Fibroblast of mammary gland (primary cell): ENCODE measurements around the gene NSUN5.
A peak's percentile ranks its signal among the peaks of the same experiment; 100 is the strongest.
"Not testable (repeated sequence)": the region's sequence is repeated elsewhere in the genome, so short reads cannot be mapped to it uniquely, and the experiment has no call there.

Experiments used
- DNase-seq: peaks from one replicate; pipeline ENCODE4 v3.0.0-alpha.2; 2010; ENCODE audit warnings: low read depth
- H3K4me3 ChIP-seq: 2 replicates; pipeline ENCODE4 v1.5.1; 2011; ENCODE audit warnings: low read depth, mild to moderate bottlenecking, low read length, moderate library complexity; ENCODE audit not compliant: control insufficient read depth
- CTCF ChIP-seq: conservative IDR thresholded peaks from 2 replicates; pipeline ENCODE4 v1.5.1; 2011; ENCODE audit warnings: low read depth, low read length, inconsistent platforms; ENCODE audit not compliant: control insufficient read depth, insufficient read depth

NSUN5 gene

GRCh38 chr7:73341877-73342276 lies 33.3 kb upstream of the NSUN5 start:
- DNase-seq: peak; percentile 88
- H3K4me3 ChIP-seq: no peak overlapping the region
- no peak for TF ChIP-seq CTCF

DNA sequence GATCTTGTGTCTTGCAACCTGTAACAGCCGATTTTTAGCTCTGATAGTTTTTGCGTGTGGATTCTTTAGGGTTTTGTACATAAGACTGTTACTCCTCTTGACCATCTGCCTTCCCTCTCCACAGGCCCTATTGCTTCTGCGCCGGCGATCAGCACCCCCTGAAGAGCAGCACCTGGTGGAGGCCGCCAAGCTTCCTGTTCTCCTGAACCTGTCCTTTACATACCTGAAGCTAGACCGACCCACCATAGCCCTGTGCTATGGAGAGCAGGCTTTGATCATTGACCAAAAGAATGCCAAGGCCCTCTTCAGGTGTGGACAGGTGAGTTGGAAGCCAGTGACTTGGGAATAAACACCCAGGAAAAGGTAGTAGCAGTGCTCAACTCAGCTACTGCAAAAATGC lies 31.9 kb upstream of the NSUN5 start:
- H3K4me3 ChIP-seq: no peak overlapping the region
- no peak for TF ChIP-seq CTCF
- DNase-seq: no peak

GRCh38 chr7:73338321-73338720 lies 29.7 kb upstream of the NSUN5 start:
- DNase-seq: peak; percentile 10
- H3K4me3 ChIP-seq: no peak overlapping the region
- TF ChIP-seq CTCF: no peak

DNA sequence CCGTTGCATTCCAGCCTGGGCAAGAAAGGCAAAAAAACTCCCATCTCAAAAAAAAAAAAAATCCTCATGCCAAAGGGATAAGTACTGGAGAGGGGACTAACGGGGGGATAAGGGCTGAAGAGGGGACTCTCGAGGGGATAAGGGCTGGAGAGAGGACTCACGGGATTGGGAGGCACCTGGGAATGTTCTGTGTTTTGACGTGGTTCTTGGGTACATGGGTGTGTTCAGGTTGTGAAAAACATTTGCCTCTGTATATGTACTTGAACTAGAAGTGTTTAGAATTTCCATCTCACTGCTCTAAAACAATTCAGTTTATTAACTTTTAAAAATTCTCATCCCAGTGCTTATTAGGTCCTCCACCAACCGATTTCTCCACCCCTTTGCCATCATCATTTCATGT lies 23.8 kb upstream of the NSUN5 start:
- H3K4me3 ChIP-seq: no peak overlapping the region
- TF ChIP-seq CTCF: no peak
- no peak for DNase-seq

- TF ChIP-seq CTCF: no peak
- no peak overlapping the region for H3K4me3 ChIP-seq
- no peak for DNase-seq
Observed at GRCh38 chr7:73330772-73331171, 22.1 kb upstream of the NSUN5 start.

DNA sequence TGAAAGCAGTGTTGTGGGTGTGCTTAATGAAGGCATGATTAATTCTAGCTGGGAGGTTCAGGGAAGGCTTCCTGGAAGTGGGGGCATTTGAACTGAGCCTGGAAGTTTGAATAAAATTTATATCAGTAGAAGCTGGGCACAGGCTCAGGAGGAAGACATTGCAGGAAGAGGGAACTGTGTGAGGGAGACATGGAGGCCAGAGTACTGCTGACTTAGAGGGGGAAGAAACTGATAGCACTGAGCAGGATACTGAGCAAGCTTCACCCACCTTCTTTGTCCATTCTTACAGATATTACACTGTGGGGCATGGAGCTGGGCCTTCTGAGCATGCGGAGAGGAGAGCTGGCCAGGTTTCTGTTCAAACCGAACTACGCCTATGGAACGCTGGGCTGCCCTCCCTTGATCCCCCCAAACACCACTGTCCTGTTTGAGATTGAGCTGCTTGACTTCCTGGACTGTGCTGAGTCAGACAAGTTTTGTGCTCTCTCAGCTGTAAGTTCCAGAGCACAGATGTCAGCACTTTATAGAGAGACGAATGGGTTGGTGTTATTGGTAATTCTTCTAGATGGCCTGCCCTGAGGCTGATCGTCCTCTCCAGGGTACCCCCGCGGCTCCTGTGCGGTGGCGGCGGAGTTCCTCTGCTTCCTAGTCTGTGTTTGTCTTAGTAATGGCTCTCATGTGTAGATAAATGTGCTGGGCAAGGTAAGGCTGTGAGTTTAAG lies 21.4 kb upstream of the NSUN5 start:
- TF ChIP-seq CTCF: no peak
- H3K4me3 ChIP-seq: no peak overlapping the region
- DNase-seq: peak; percentile 37

GRCh38 chr7:73328696-73329095 lies 20.1 kb upstream of the NSUN5 start:
- TF ChIP-seq CTCF: no peak
- no peak for DNase-seq
- no peak overlapping the region for H3K4me3 ChIP-seq

DNA sequence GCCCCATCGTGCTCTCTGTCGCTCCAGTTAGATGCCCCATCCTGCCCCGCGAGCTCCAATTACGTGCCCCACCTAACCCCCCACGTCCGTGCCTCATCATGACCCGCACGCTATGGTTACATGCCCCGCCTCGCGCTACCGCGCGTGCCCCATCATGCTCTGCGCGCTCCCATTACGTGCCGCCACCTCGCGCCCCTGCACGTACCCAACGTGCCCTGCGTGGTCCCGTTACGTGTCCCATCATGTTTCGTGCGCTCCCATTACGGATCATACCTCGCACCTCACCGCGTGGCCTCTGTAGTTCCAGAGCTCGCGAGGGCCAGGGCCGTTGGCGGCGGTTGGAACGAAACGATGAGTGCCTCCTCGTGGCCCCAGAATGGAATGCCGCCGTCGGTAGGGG lies 19.3 kb upstream of the NSUN5 start, which contains the start of the genes FKBP6 and TRIM50:
Gene FKBP6, plus strand, starts transcription at position 240 of the 400 bp plus-strand sequence. CDS start 268 bp downstream, outside the sequence.
Gene TRIM50, minus strand, starts transcription at position 161 of the 400 bp plus-strand sequence. CDS start 3,295 bp downstream, outside the sequence.
- not testable (repeated sequence) for DNase-seq, H3K4me3 ChIP-seq

GRCh38 chr7:73327449-73327848 lies 18.8 kb upstream of the NSUN5 start:
- not testable (repeated sequence) for H3K4me3 ChIP-seq, DNase-seq

DNA sequence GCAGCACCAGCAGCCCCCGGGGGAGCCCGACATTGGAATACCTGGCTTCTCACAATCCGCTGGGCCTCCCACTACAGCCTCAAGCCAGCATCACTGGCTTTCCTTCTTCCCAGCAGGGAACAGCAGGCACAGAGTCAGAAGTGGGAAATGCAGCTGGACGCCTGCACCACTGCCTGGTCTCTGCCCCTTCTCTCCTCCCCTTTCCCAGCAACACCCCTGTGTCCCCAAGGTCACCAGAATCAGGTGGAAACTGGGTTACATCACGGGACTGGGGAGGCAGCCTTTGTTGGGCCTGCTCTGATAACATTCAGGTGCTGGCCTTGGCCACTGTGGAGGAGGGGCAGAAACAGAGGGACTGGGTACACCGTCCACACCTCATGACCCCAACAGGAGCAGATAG lies 16.8 kb upstream of the NSUN5 start:
- H3K4me3 ChIP-seq: not testable (repeated sequence)

More for the DNA sequence above, 16.8 kb upstream of the NSUN5 start:
- DNase-seq: not testable (repeated sequence)
